Fibroblast of lung (primary cell): ENCODE data around the gene LTF. TPM values are rescaled to one million over a fixed set of nuclear protein-coding genes. Genes with fewer than 3 reads are reported as not detected.
A peak's percentile ranks its signal among the peaks of the same experiment; 100 is the strongest.

Source experiments
- DNase-seq, 2 donors: peaks; one replicate each; pipeline versions ENCODE4 v3.0.0 to v3.0.0-alpha.2; 2010; ENCODE audit warnings: low read depth in 2 of 2
- H2AFZ ChIP-seq: 2 replicates; pipeline ENCODE4 v1.5.1; 2012; ENCODE audit warnings: low read length, control low read depth, inconsistent platforms
- H3K27ac ChIP-seq: 2 replicates; pipeline ENCODE4 v1.5.1; 2011; ENCODE audit warnings: low read length, control low read depth; ENCODE audit not compliant: insufficient read depth
- H3K27me3 ChIP-seq: 2 replicates; pipeline ENCODE4 v1.5.1; 2011; ENCODE audit warnings: mild to moderate bottlenecking, low read length; ENCODE audit not compliant: control insufficient read depth, insufficient read depth
- H3K36me3 ChIP-seq: 2 replicates; pipeline ENCODE4 v1.5.1; 2011; ENCODE audit warnings: low read length; ENCODE audit not compliant: control insufficient read depth, insufficient read depth
- H3K4me1 ChIP-seq: 2 replicates; pipeline ENCODE4 v1.5.1; 2011; ENCODE audit warnings: low read length; ENCODE audit not compliant: control insufficient read depth, insufficient read depth; ENCODE audit errors: extremely low read depth
- H3K4me2 ChIP-seq: 2 replicates; pipeline ENCODE4 v1.5.1; 2011; ENCODE audit warnings: low read length, control low read depth; ENCODE audit not compliant: insufficient read depth; ENCODE audit errors: extremely low read depth
- H3K4me3 ChIP-seq, 4 experiments: fragments of 200-600 bp in 1 of 4; sonication (generic) in 1 of 4; replicated peaks in 1 of 4; 2 replicates each; pipeline ENCODE4 v1.5.1; 2011 to 2016; ENCODE audit warnings: low read length in 4 of 4, low read depth in 3 of 4, mild to moderate bottlenecking in 3 of 4, control low read depth in 2 of 4, inconsistent platforms in 1 of 4, mixed read lengths in 1 of 4; ENCODE audit not compliant: insufficient read depth in 1 of 4; ENCODE audit errors: control extremely low read depth in 1 of 4
- H3K79me2 ChIP-seq: 2 replicates; pipeline ENCODE4 v1.5.1; 2012; ENCODE audit warnings: mild to moderate bottlenecking, low read length, inconsistent platforms; ENCODE audit not compliant: control insufficient read depth, insufficient read depth
- H3K9ac ChIP-seq: 2 replicates; pipeline ENCODE4 v1.5.1; 2011; ENCODE audit warnings: mild to moderate bottlenecking, low read length, control low read depth; ENCODE audit not compliant: insufficient read depth
- H3K9me3 ChIP-seq: 2 replicates; pipeline ENCODE4 v1.5.1; 2012; ENCODE audit warnings: low read depth, low read length; ENCODE audit not compliant: control insufficient read depth, insufficient read depth
- H4K20me1 ChIP-seq: 2 replicates; pipeline ENCODE4 v1.5.1; 2011; ENCODE audit warnings: low read length; ENCODE audit not compliant: control insufficient read depth, insufficient read depth; ENCODE audit errors: extremely low read depth
- EZH2 ChIP-seq: IDR thresholded peaks from 2 replicates; pipeline ENCODE4 v1.5.1; 2012; ENCODE audit warnings: low read length, control low read depth, mild to moderate bottlenecking; ENCODE audit errors: missing control alignments
- polyA plus RNA-seq, 2 donors: library from polyadenylated mRNA; depleted of rRNA in 1 of 2; stranded (reverse) in 1 of 2; unstranded in 1 of 2; fragments of >200 nt; gene quantifications; 2 replicates each; pipeline ENCODE4 v1.2.1, GENCODE V29; 2011 to 2012; ENCODE audit warnings: missing spikeins in 1 of 2
- total RNA-seq: library from RNA; depleted of rRNA; stranded (reverse); fragments of >200 nt; gene quantifications from 2 replicates; pipeline ENCODE4 v1.2.1, GENCODE V29; 2014
- TF ChIP-seq, protein P1 (sequence below), 2 donors: IDR thresholded peaks in 1 of 2; conservative IDR thresholded peaks in 1 of 2; 1 replicate in 1 of 2; 2 replicates in 1 of 2; pipeline ENCODE4 v1.5.1; 2011 to 2012; ENCODE audit warnings: low read length in 2 of 2, control low read depth in 1 of 2, inconsistent platforms in 1 of 2, low read depth in 1 of 2, mild to moderate bottlenecking in 1 of 2

The LTF gene
- total and polyA plus RNA-seq, 2 donors (not counting 1 experiment from before 2014, with no cell fraction given): not detected

DNA sequence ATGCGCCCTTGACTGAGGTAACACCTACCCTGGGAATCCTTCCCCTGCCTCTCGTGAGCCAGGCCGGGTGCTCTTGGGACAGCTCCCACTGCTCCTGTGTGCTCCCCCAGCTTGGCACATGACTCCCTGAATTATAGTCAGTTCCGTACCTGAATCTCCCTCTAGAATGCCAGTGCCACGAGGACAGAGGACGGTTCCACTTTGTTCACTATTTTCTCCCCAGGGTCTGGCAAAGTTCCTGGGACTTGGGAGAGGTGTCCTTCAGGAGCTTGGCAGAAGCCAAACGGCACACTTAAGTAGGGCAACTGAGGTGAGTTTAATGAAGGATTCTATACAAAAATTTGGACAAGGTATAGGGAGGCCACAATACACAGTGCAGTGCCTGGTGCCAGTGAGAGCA, 67.6 kb downstream of the LTF start:
- no peaks in the 10 kb centered on the region for H3K36me3 ChIP-seq
- H3K27ac ChIP-seq: no peak overlapping the region
- no peak for DNase-seq
- peaks cover 9% of the 10 kb centered on the region for H3K4me1 ChIP-seq
- no peak overlapping the region for H3K4me2 ChIP-seq
- no peak overlapping the region for H2AFZ ChIP-seq
- no peaks in the 10 kb centered on the region for H3K9me3 ChIP-seq
- H3K79me2 ChIP-seq: no peaks in the 10 kb centered on the region
- no peak overlapping the region for H3K9ac ChIP-seq
- TF ChIP-seq, protein P1, sequence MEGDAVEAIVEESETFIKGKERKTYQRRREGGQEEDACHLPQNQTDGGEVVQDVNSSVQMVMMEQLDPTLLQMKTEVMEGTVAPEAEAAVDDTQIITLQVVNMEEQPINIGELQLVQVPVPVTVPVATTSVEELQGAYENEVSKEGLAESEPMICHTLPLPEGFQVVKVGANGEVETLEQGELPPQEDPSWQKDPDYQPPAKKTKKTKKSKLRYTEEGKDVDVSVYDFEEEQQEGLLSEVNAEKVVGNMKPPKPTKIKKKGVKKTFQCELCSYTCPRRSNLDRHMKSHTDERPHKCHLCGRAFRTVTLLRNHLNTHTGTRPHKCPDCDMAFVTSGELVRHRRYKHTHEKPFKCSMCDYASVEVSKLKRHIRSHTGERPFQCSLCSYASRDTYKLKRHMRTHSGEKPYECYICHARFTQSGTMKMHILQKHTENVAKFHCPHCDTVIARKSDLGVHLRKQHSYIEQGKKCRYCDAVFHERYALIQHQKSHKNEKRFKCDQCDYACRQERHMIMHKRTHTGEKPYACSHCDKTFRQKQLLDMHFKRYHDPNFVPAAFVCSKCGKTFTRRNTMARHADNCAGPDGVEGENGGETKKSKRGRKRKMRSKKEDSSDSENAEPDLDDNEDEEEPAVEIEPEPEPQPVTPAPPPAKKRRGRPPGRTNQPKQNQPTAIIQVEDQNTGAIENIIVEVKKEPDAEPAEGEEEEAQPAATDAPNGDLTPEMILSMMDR (conservative IDR thresholded peaks at IDR 0.05 in 1 of 2, IDR thresholded peaks at IDR 0.05 in 1 of 2; ENCODE audit: low read depth in 1 of 2, low read length in 2 of 2): no peak
- TF ChIP-seq EZH2: no peak
- H4K20me1 ChIP-seq: no peaks in the 10 kb centered on the region
- no peaks in the 10 kb centered on the region for H3K27me3 ChIP-seq
- H3K4me3 ChIP-seq: no peak overlapping the region

DNA sequence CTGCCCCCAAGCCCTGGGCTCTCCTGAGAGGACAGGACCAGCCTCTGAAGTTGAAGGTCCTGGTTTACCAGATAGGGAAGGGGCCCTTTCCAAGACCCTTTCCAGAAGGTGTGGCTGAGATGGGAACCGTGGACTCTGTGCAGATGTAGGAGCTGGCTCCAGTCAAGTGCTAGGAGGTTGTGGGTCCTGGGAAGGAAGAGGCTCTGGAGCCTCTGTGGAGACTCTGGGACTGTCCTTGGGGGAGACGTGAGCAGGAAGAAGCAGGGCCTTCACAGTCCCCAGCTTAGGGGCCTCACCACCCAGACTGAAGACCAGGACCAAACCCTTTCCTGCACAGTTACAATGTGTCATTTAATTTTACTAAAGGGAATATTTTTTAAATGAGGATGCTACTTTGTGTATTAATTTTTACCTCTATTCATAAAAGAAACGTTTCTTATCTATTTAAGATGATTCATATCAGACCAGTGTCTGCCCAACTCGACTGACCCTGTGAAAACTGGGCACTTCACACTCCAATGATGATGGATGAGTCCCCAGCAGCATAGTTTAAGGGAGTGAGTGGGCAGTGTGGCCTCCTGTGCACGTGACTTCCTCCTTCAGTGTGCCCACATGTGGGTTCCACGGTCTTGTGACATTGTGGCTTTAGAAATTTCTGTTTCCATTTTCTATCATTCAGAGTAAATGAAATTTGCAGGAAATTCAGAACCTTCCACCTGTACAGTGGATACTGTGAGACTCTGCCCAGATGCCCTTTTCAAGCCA, 68.8 kb downstream of the LTF start:
- peaks cover 8% of the 10 kb centered on the region for H3K4me1 ChIP-seq
- H3K27ac ChIP-seq: no peak overlapping the region
- no peak overlapping the region for H3K4me2 ChIP-seq
- H3K79me2 ChIP-seq: no peaks in the 10 kb centered on the region
- no peak for TF ChIP-seq EZH2
- TF ChIP-seq, protein P1 (conservative IDR thresholded peaks at IDR 0.05 in 1 of 2, IDR thresholded peaks at IDR 0.05 in 1 of 2; ENCODE audit: low read depth in 1 of 2, low read length in 2 of 2): no peak
- H3K9me3 ChIP-seq: no peaks in the 10 kb centered on the region
- H3K36me3 ChIP-seq: no peaks in the 10 kb centered on the region
- no peaks in the 10 kb centered on the region for H3K27me3 ChIP-seq
- DNase-seq: no peak
- no peak overlapping the region for H3K4me3 ChIP-seq
- H2AFZ ChIP-seq: no peak overlapping the region
- no peaks in the 10 kb centered on the region for H4K20me1 ChIP-seq
- H3K9ac ChIP-seq: no peak overlapping the region

DNA sequence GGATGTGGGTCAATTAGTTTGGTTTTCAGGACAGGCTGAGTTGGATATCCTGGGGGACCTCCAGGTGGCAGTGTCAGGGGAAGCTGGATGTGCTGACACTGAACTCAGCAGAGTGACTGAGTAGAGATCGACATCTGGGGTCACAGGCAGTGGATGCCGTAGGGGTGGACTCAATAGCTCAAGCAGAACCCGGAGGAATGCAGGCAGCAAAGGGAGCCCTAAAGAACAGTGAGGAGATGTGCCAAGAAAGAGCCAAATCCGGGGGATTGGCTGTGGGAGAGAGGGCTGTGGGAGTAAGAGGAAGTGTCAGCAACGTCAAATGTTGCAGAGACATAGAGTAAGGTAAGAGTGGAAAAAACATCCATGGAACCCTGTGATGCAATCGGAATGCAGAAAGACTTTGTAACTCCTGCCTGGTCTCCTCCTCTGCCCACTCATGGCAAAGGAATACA, 69.5 kb downstream of the LTF start:
- peak in 1 of 2 donors; percentile 38 for DNase-seq
- no peak overlapping the region for H3K4me2 ChIP-seq

More for the DNA sequence above, 69.5 kb downstream of the LTF start:
- H4K20me1 ChIP-seq: no peaks in the 10 kb centered on the region
- peaks cover 2% of the 10 kb centered on the region for H3K4me1 ChIP-seq
- no peak overlapping the region for H3K27ac ChIP-seq
- no peaks in the 10 kb centered on the region for H3K9me3 ChIP-seq
- no peak overlapping the region for H3K4me3 ChIP-seq
- no peak overlapping the region for H3K9ac ChIP-seq
- no peaks in the 10 kb centered on the region for H3K36me3 ChIP-seq
- no peak overlapping the region for H2AFZ ChIP-seq
- H3K79me2 ChIP-seq: no peaks in the 10 kb centered on the region
- no peaks in the 10 kb centered on the region for H3K27me3 ChIP-seq
- TF ChIP-seq, protein P1 (conservative IDR thresholded peaks at IDR 0.05 in 1 of 2, IDR thresholded peaks at IDR 0.05 in 1 of 2; ENCODE audit: low read depth in 1 of 2, low read length in 2 of 2): no peak
- no peak for TF ChIP-seq EZH2
